Stimulated activated CD8-positive, alpha-beta memory T cell treated with anti-CD3 and anti-CD28 coated beads, Interleukin-2, amount 100 ng/mL, for 48 hours (primary cell): ENCODE measurements around the gene TTC7B.

Experiments
- DNase-seq, 2 donors: peaks; one replicate each; pipeline ENCODE4 v3.0.0-alpha.2; 2020; ENCODE audit warnings: low read depth in 2 of 2

The TTC7B gene

GRCh38 chr14:90777358-90777757, 38.9 kb downstream of the TTC7B start:
- DNase-seq, result no peak

- no peak for DNase-seq
These were observed 40.8 kb downstream of the TTC7B start for GRCh38 chr14:90775441-90775840.

- DNase-seq, result no peak
These were observed 41.9 kb downstream of the TTC7B start for GRCh38 chr14:90774316-90774715.

GRCh38 chr14:90773705-90774104, 42.5 kb downstream of the TTC7B start:
- no peak for DNase-seq

- DNase-seq, result no peak
These were observed 43.1 kb downstream of the TTC7B start for GRCh38 chr14:90773196-90773486.

GRCh38 chr14:90767899-90768298, 48.3 kb downstream of the TTC7B start:
- DNase-seq, result no peak

GRCh38 chr14:90760591-90761316, 55.5 kb downstream of the TTC7B start:
- no peak for DNase-seq

GRCh38 chr14:90760078-90760444, 56.2 kb downstream of the TTC7B start:
- no peak for DNase-seq

- no peak for DNase-seq
These were observed 56.7 kb downstream of the TTC7B start for GRCh38 chr14:90759370-90760077.

GRCh38 chr14:90758959-90759358, 57.3 kb downstream of the TTC7B start:
- no peak for DNase-seq

GRCh38 chr14:90758028-90758889, 58.0 kb downstream of the TTC7B start:
- DNase-seq, result peak; percentile 91 to 96

- no peak for DNase-seq
These were observed 58.8 kb downstream of the TTC7B start for GRCh38 chr14:90757452-90757851.

GRCh38 chr14:90756755-90757345, 59.4 kb downstream of the TTC7B start:
- DNase-seq, result no peak

- DNase-seq, result no peak
These were observed 60.4 kb downstream of the TTC7B start for GRCh38 chr14:90755661-90756304.

GRCh38 chr14:90753456-90754005, 62.7 kb downstream of the TTC7B start:
- DNase-seq, result no peak

GRCh38 chr14:90750701-90751100, 65.5 kb downstream of the TTC7B start:
- no peak for DNase-seq

GRCh38 chr14:90750191-90750590, 66.0 kb downstream of the TTC7B start:
- no peak for DNase-seq

- DNase-seq, result no peak
These were observed 68.3 kb downstream of the TTC7B start for GRCh38 chr14:90747909-90748308.

- DNase-seq, result no peak
These were observed 72.4 kb downstream of the TTC7B start for GRCh38 chr14:90743826-90744225.

GRCh38 chr14:90743425-90743824, 72.8 kb downstream of the TTC7B start:
- DNase-seq, result no peak

GRCh38 chr14:90742729-90743128, 73.5 kb downstream of the TTC7B start:
- DNase-seq, result no peak

GRCh38 chr14:90742252-90742651, 74.0 kb downstream of the TTC7B start:
- DNase-seq, result no peak
